ENCODE measurements around the gene SRF.

DNA sequence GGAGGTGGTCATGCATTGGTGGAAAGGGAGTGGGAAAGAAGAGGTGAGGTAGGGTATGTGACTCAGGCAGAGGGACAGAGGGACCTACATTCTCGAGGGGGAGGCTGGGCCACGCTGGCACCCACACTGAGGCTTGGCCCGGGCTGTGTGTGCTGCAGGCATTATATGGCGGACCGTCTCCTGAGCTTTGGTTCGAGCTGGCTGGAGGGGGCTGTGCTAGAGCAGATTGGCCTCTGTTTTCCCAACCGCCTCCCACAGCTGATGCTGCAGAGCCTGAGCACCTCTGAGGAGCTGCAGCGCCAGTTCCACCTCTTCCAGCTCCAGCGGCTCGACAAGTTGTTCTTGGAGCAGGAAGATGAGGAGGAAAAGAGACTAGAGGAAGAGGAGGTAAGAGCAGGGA, 34.8 kb downstream of the SRF start:
- TF ChIP-seq CTCF (conservative IDR thresholded peaks at IDR 0.05; ENCODE audit: low read length) (no peak), EZH2phosphoT487 (IDR thresholded peaks at IDR 0.05; ENCODE audit: borderline replicate concordance, low read depth, low read length) (no peak)

All from OCI-LY7 (cell line).